Endothelial cell of umbilical vein (primary cell): ENCODE results near the gene CUX1. TPM values are rescaled to one million over a fixed set of nuclear protein-coding genes. Genes with fewer than 3 reads are reported as not detected.

Source experiments
- BruUV-seq: library from RNA; stranded (reverse); fragments of 400-500 nt; replicated peaks from 2 replicates; lab custom pipeline; 2021; lab: Mats Ljungman, UMichigan
- CTCF ChIA-PET: fragments of 300-600, 350-600 bp; sonication (Branson Sonifier 250); formaldehyde crosslinking; loops from one replicate; lab custom pipeline; 2021; ENCODE audit warnings: antibody characterized with exemption, inconsistent platforms; lab: Charles Lee
- POLR2A ChIA-PET: fragments of 300-600, 350-600 bp; sonication (Branson Sonifier 250); formaldehyde crosslinking; loops from one replicate; lab custom pipeline; 2021; ENCODE audit warnings: antibody characterized with exemption, inconsistent platforms; lab: Charles Lee
- DNase-seq: peaks from one replicate; pipeline ENCODE4 v3.0.0-alpha.2; 2011; ENCODE audit warnings: low read depth, low spot score
- FAIRE-seq: peaks from 2 replicates; lab custom pipeline; 2011; peaks lifted over from hg19 to GRCh38; lab: Jason Lieb, UNC
- H2AFZ ChIP-seq: 2 replicates; pipeline ENCODE4 v1.6.0; 2012; ENCODE audit warnings: low read depth, low read length, control low read depth, inconsistent platforms
- H3K27ac ChIP-seq: 2 replicates; pipeline ENCODE4 v1.5.1; 2011; ENCODE audit warnings: low read depth, mild to moderate bottlenecking, control low read depth, low read length, moderate library complexity; ENCODE audit not compliant: insufficient read depth
- H3K27me3 ChIP-seq, 2 experiments: 2 replicates each; pipeline versions ENCODE4 v1.6.0 to v1.6.1; 2011; ENCODE audit warnings: low read length in 2 of 2, mixed read lengths in 1 of 2; ENCODE audit not compliant: control insufficient read depth in 2 of 2, insufficient read depth in 2 of 2
- H3K36me3 ChIP-seq, 2 experiments: 2 replicates in 1 of 2; 3 replicates in 1 of 2; pipeline ENCODE4 v1.5.1; 2011; ENCODE audit warnings: low read length in 2 of 2, mild to moderate bottlenecking in 1 of 2, moderate library complexity in 1 of 2; ENCODE audit not compliant: control insufficient read depth in 2 of 2, insufficient read depth in 2 of 2; ENCODE audit errors: extremely low read depth in 1 of 2
- H3K4me1 ChIP-seq: 3 replicates; pipeline ENCODE4 v1.5.1; 2011; ENCODE audit warnings: mild to moderate bottlenecking, low read length; ENCODE audit not compliant: control insufficient read depth, insufficient read depth; ENCODE audit errors: extremely low read depth
- H3K4me2 ChIP-seq: 2 replicates; pipeline ENCODE4 v1.6.1; 2011; ENCODE audit warnings: low read length, control low read depth, mixed read lengths; ENCODE audit not compliant: insufficient read depth
- H3K4me3 ChIP-seq, 3 experiments: fragments of 200-600 bp in 1 of 3; sonication (generic), shearing (Covaris generic) in 1 of 3; replicated peaks in 1 of 3; 2 replicates each; pipeline ENCODE4 v1.5.1; 2011 to 2016; ENCODE audit warnings: control low read depth in 3 of 3, low read length in 3 of 3, mild to moderate bottlenecking in 2 of 3, inconsistent platforms in 1 of 3, low read depth in 1 of 3, moderate library complexity in 1 of 3; ENCODE audit not compliant: insufficient read depth in 1 of 3
- H3K79me2 ChIP-seq: 2 replicates; pipeline ENCODE4 v1.6.0; 2012; ENCODE audit warnings: low read length, inconsistent platforms; ENCODE audit not compliant: control insufficient read depth, insufficient read depth
- H3K9ac ChIP-seq: replicated peaks from 2 replicates; pipeline ENCODE3; 2011; ENCODE audit warnings: low read length, control low read depth; ENCODE audit not compliant: insufficient read depth; ENCODE audit errors: extremely low read depth
- H3K9me1 ChIP-seq: replicated peaks from 3 replicates; pipeline ENCODE4 v1.6.0; 2011; ENCODE audit warnings: mild to moderate bottlenecking, low read length; ENCODE audit not compliant: control insufficient read depth, insufficient read depth; ENCODE audit errors: extremely low read depth
- H3K9me3 ChIP-seq: replicated peaks from 2 replicates; pipeline ENCODE4 v1.5.1; 2012; ENCODE audit warnings: low read length, inconsistent platforms; ENCODE audit not compliant: control insufficient read depth, insufficient read depth
- H4K20me1 ChIP-seq: replicated peaks from 2 replicates; pipeline ENCODE3; 2011; ENCODE audit warnings: mild to moderate bottlenecking, low read length; ENCODE audit not compliant: control insufficient read depth, insufficient read depth; ENCODE audit errors: extremely low read depth
- EZH2 ChIP-seq: IDR thresholded peaks from 2 replicates; pipeline ENCODE4 v1.6.1; 2012; ENCODE audit warnings: borderline replicate concordance, low read depth, mild to moderate bottlenecking, moderate library complexity, low read length, inconsistent platforms; ENCODE audit not compliant: severe bottlenecking
- FOS ChIP-seq: IDR thresholded peaks from 2 replicates; pipeline ENCODE4 v1.6.1; 2011; ENCODE audit warnings: mild to moderate bottlenecking, low read length, moderate library complexity, borderline replicate concordance; ENCODE audit not compliant: insufficient read depth
- GATA2 ChIP-seq: IDR thresholded peaks from 2 replicates; pipeline ENCODE4 v1.7.0; 2011; ENCODE audit warnings: low read depth, mild to moderate bottlenecking, moderate library complexity, mixed read lengths, low read length; ENCODE audit not compliant: insufficient read length, insufficient read depth
- JUN ChIP-seq: IDR thresholded peaks from 2 replicates; pipeline ENCODE4 v1.6.1; 2011; ENCODE audit warnings: borderline replicate concordance, low read depth; ENCODE audit not compliant: insufficient read length, insufficient read depth
- MYC ChIP-seq: IDR thresholded peaks from one replicate; pipeline ENCODE4 v1.6.1; 2011; ENCODE audit warnings: mild to moderate bottlenecking, low read depth, low read length
- POLR2A ChIP-seq: IDR thresholded peaks from 2 replicates; pipeline ENCODE4 v1.6.1; 2012; ENCODE audit warnings: low read depth, mild to moderate bottlenecking, control low read depth, low read length
- POLR2AphosphoS5 ChIP-seq: IDR thresholded peaks from 2 replicates; pipeline ENCODE4 v1.6.1; 2012; ENCODE audit warnings: low read depth, mild to moderate bottlenecking, control low read depth, low read length, moderate library complexity; ENCODE audit not compliant: insufficient read depth
- dilution Hi-C: fragments of 300-500 bp; cut with MboI; formaldehyde crosslinking; loops from one replicate; pipeline ENCODE4 v1.15.0; 2019; ENCODE audit warnings: low sequenced_read_pairs; ENCODE audit not compliant: extremely low pct_ligation_motif_present
- intact Hi-C: fragments of 100-400 bp; cut with micrococcal nuclease; formaldehyde crosslinking; loops from one replicate; pipeline ENCODE4 v1.10.0; 2022
- polyA plus RNA-seq, 4 experiments: library from polyadenylated mRNA; depleted of rRNA in 3 of 4; stranded (reverse) in 3 of 4; unstranded in 1 of 4; fragments of >200 nt; gene quantifications; 2 replicates each; pipeline versions ENCODE4 v1.2.1 to v1.2.3, GENCODE V29; 2011 to 2012; ENCODE audit warnings: missing spikeins in 1 of 4
- total RNA-seq: library from RNA; stranded (reverse); gene quantifications from 2 replicates; pipeline ENCODE4 v1.2.3, GENCODE V29; 2021
- TF ChIP-seq, protein P1 (sequence below), 2 donors: IDR thresholded peaks; 1 replicate in 1 of 2; 2 replicates in 1 of 2; pipeline ENCODE4 v1.5.1; 2011; ENCODE audit warnings: low read length in 2 of 2, mild to moderate bottlenecking in 2 of 2, moderate library complexity in 2 of 2, control low read depth in 1 of 2, inconsistent platforms in 1 of 2, low read depth in 1 of 2; ENCODE audit not compliant: insufficient read depth in 1 of 2; ENCODE audit errors: extremely low read depth in 1 of 2
- TF ChIP-seq, protein P2 (sequence below): IDR thresholded peaks from 2 replicates; pipeline ENCODE4 v1.6.1; 2011; ENCODE audit not compliant: insufficient read depth, insufficient read length

CUX1 gene
- total and polyA plus RNA-seq, 2 donors (not counting 3 experiments of a cell fraction or from before 2014, with no cell fraction given) = 13.8 to 49.8 TPM

DNA sequence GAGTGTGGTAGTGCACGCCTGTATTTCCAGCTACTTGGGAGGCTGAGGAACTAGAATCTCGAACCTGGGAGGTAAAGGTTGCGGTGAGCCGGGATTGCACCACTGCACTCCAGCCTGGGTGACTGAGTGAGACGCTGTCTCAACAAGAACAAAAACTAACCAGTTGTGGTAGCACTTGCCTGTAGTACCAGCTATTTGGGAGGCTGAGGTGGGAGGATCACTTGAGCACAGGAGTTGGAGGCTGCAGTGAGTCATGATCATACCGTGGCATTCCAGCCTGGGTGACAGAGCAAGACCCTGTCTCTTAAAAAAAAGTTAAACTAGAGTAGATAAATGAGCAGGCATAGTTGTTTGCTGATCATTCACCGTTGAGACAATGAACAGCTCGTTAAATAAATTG lies 48.9 kb downstream of the CUX1 start:
- Histone ChIP-seq H3K4me3 (no peak overlapping the region), H3K27ac (no peak overlapping the region), H4K20me1 (no peaks in the 10 kb centered on the region), H3K4me2 (no peak overlapping the region), H2AFZ (no peak overlapping the region), H3K9me1 (no peaks in the 10 kb centered on the region), H3K79me2 (peaks cover 12% of the 10 kb centered on the region), H3K9ac (no peak overlapping the region), H3K36me3 (no peaks in the 10 kb centered on the region), H3K9me3 (no peaks in the 10 kb centered on the region), H3K4me1 (no peaks in the 10 kb centered on the region), H3K27me3 (no peaks in the 10 kb centered on the region)
- ChIA-PET POLR2A (no interaction called here), CTCF (no interaction called here)
- FAIRE-seq (no peak), DNase-seq (no peak)
- no peak for TF ChIP-seq FOS
- TF ChIP-seq, protein P1, sequence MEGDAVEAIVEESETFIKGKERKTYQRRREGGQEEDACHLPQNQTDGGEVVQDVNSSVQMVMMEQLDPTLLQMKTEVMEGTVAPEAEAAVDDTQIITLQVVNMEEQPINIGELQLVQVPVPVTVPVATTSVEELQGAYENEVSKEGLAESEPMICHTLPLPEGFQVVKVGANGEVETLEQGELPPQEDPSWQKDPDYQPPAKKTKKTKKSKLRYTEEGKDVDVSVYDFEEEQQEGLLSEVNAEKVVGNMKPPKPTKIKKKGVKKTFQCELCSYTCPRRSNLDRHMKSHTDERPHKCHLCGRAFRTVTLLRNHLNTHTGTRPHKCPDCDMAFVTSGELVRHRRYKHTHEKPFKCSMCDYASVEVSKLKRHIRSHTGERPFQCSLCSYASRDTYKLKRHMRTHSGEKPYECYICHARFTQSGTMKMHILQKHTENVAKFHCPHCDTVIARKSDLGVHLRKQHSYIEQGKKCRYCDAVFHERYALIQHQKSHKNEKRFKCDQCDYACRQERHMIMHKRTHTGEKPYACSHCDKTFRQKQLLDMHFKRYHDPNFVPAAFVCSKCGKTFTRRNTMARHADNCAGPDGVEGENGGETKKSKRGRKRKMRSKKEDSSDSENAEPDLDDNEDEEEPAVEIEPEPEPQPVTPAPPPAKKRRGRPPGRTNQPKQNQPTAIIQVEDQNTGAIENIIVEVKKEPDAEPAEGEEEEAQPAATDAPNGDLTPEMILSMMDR (IDR thresholded peaks at IDR 0.05; ENCODE audit: extremely low read depth in 1 of 2, insufficient read depth in 1 of 2, low read depth in 1 of 2, low read length in 2 of 2) = no peak
- TF ChIP-seq, protein P2, sequence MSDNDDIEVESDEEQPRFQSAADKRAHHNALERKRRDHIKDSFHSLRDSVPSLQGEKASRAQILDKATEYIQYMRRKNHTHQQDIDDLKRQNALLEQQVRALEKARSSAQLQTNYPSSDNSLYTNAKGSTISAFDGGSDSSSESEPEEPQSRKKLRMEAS = no peak
- TF ChIP-seq POLR2AphosphoS5 = no peak
- TF ChIP-seq EZH2 = no peak
- TF ChIP-seq GATA2 = no peak
- no peak for TF ChIP-seq POLR2A
- no peak for TF ChIP-seq JUN
- TF ChIP-seq MYC = no peak
- no TSS peak for BruUV-seq
- intact Hi-C loops (no loop called here), dilution Hi-C loops (no loop called here)
